Measurements from ENCODE around the gene WBP2. TPM values are rescaled to one million over a fixed set of nuclear protein-coding genes. Genes with fewer than 3 reads are reported as not detected.

Gene WBP2
- total and polyA plus RNA-seq, 2 of the 13 experiments (the other 11 are each of a cell fraction or from before 2014, with no cell fraction given), result 29.2 to 29.5 TPM

- TF ChIP-seq SIX4 (CRISPR knock-in tag; IDR thresholded peaks at IDR 0.05), result peak; percentile 82
- TF ChIP-seq ZNF383 (CRISPR knock-in tag; IDR thresholded peaks at IDR 0.05; ENCODE audit: borderline replicate concordance), result 0 out of 2 replicates have a peak, but pooled peaks have one; percentile 73
- TF ChIP-seq RXRA (CRISPR knock-in tag; IDR thresholded peaks at IDR 0.05), result peak; percentile 1; the same call in 1 of the 2 replicates
- TF ChIP-seq ZNF230 (CRISPR knock-in tag; IDR thresholded peaks at IDR 0.05), result peak; percentile 87
- TF ChIP-seq, protein P1, sequence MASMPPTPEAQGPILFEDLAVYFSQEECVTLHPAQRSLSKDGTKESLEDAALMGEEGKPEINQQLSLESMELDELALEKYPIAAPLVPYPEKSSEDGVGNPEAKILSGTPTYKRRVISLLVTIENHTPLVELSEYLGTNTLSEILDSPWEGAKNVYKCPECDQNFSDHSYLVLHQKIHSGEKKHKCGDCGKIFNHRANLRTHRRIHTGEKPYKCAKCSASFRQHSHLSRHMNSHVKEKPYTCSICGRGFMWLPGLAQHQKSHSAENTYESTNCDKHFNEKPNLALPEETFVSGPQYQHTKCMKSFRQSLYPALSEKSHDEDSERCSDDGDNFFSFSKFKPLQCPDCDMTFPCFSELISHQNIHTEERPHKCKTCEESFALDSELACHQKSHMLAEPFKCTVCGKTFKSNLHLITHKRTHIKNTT (CRISPR knock-in tag; IDR thresholded peaks at IDR 0.05), result no peak
- TF ChIP-seq GTF3A (CRISPR knock-in tag; conservative IDR thresholded peaks at IDR 0.05), result 0 out of 2 replicates have a peak, but pooled peaks have one; percentile 62
- TF ChIP-seq, protein P2, sequence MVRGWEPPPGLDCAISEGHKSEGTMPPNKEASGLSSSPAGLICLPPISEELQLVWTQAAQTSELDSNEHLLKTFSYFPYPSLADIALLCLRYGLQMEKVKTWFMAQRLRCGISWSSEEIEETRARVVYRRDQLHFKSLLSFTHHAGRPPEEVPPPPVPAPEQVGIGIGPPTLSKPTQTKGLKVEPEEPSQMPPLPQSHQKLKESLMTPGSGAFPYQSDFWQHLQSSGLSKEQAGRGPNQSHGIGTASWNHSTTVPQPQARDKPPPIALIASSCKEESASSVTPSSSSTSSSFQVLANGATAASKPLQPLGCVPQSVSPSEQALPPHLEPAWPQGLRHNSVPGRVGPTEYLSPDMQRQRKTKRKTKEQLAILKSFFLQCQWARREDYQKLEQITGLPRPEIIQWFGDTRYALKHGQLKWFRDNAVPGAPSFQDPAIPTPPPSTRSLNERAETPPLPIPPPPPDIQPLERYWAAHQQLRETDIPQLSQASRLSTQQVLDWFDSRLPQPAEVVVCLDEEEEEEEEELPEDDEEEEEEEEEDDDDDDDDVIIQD (CRISPR knock-in tag; IDR thresholded peaks at IDR 0.05; ENCODE audit: low read depth), result 0 out of 2 replicates have a peak, but pooled peaks have one; percentile 27
- no peak for TF ChIP-seq NR2F2 (IDR thresholded peaks at IDR 0.05; ENCODE audit: borderline replicate concordance, low read depth)
- peak; percentile 59 for TF ChIP-seq MAX (IDR thresholded peaks at IDR 0.05)
- TF ChIP-seq ZNF773 (CRISPR knock-in tag; IDR thresholded peaks at IDR 0.05; ENCODE audit: borderline replicate concordance), result peak; percentile 86; the same call in 1 of the 2 replicates
- TF ChIP-seq ZSCAN12 (CRISPR knock-in tag; IDR thresholded peaks at IDR 0.05), result no peak
- peak; percentile 48; the same call in 1 of the 2 replicates for TF ChIP-seq GABPB1 (CRISPR knock-in tag; IDR thresholded peaks at IDR 0.05)
- no peak for TF ChIP-seq SMAD9 (CRISPR knock-in tag; IDR thresholded peaks at IDR 0.05)
- TF ChIP-seq RAD21 (CRISPR knock-in tag; IDR thresholded peaks at IDR 0.05), result peak; percentile 32; the same call in 1 of the 2 replicates
- 0 out of 2 replicates have a peak, but pooled peaks have one; percentile 24 for TF ChIP-seq GFI1 (CRISPR knock-in tag; IDR thresholded peaks at IDR 0.05; ENCODE audit: borderline replicate concordance)
- 0 out of 2 replicates have a peak, but pooled peaks have one; percentile 52 for TF ChIP-seq WIZ (CRISPR knock-in tag; IDR thresholded peaks at IDR 0.05)
- TF ChIP-seq ZNF224 (CRISPR knock-in tag; IDR thresholded peaks at IDR 0.05), result 0 out of 2 replicates have a peak, but pooled peaks have one; percentile 70
- TF ChIP-seq ZEB1 (IDR thresholded peaks at IDR 0.05; ENCODE audit: insufficient replicate concordance, low read depth), result no peak
- TF ChIP-seq ZNF431 (CRISPR knock-in tag; IDR thresholded peaks at IDR 0.05; ENCODE audit: borderline replicate concordance, low read depth), result no peak
- TF ChIP-seq YY1 (IDR thresholded peaks at IDR 0.05; ENCODE audit: insufficient read depth, insufficient replicate concordance, low read depth, low read length), result peak; percentile 73
- TF ChIP-seq, protein P3, sequence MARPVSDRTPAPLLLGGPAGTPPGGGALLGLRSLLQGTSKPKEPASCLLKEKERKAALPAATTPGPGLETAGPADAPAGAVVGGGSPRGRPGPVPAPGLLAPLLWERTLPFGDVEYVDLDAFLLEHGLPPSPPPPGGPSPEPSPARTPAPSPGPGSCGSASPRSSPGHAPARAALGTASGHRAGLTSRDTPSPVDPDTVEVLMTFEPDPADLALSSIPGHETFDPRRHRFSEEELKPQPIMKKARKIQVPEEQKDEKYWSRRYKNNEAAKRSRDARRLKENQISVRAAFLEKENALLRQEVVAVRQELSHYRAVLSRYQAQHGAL (CRISPR knock-in tag; IDR thresholded peaks at IDR 0.05; ENCODE audit: not compliant biosample characterization), result no peak
- TF ChIP-seq MYC (CRISPR knock-in tag; IDR thresholded peaks at IDR 0.05; ENCODE audit: borderline replicate concordance), result peak; percentile 47
- TF ChIP-seq NFIB (CRISPR knock-in tag; IDR thresholded peaks at IDR 0.05; ENCODE audit: borderline replicate concordance), result no peak
- TF ChIP-seq, protein P4, sequence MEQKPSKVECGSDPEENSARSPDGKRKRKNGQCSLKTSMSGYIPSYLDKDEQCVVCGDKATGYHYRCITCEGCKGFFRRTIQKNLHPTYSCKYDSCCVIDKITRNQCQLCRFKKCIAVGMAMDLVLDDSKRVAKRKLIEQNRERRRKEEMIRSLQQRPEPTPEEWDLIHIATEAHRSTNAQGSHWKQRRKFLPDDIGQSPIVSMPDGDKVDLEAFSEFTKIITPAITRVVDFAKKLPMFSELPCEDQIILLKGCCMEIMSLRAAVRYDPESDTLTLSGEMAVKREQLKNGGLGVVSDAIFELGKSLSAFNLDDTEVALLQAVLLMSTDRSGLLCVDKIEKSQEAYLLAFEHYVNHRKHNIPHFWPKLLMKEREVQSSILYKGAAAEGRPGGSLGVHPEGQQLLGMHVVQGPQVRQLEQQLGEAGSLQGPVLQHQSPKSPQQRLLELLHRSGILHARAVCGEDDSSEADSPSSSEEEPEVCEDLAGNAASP (CRISPR knock-in tag; IDR thresholded peaks at IDR 0.05; ENCODE audit: borderline replicate concordance), result peak; percentile 53; the same call in 1 of the 2 replicates
Measured at GRCh38 chr17:75869282-75870141, 14.4 kb upstream of the WBP2 start (continued).

All from HepG2 (cell line).